Suppressor macrophage treated with lipopolysaccharide for 1 hour (primary cell): ENCODE results near the gene KMT2C.

Experiments used
- DNase-seq, 3 donors: peaks; one replicate each; pipeline ENCODE4 v3.0.0-alpha.2; 2020 to 2022

The KMT2C gene

DNA sequence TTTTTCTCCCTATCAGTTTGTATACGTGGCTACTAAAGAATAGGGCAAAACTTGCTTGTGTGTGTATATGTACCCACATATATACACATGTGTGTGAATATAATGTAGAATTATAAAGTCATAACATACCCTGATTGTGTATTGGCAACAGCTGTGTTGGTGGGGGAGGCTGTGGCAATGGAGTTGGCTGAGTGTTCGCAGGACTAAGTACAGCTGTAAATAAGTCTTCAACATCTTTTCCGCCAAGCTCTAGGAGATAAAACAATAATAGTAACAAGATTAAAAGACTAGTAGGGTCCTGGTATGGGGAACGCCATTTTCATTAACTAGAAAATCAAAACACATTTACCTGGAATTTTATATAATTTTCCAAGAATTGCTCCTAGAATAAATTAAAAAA, 241.9 kb downstream of the KMT2C start:
- no peak for DNase-seq

DNA sequence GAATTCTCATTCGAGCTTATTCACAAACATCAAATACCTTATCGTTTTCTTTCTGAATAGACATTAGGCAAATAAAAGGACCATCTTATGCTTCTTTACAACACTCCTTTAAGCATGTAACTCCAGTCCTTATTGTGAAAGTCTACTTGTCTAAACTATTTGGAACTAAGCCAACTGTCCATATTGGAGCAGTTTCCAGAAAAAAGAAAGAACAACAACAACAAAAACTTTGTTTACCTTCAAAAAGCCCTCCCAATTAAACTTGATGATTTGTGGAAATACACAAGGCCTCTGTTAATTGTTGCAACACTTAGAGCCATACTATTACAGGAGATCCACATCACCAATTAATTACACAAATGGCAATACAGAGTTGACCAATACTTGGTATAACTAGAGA, 246.7 kb downstream of the KMT2C start:
- DNase-seq: no peak

DNA sequence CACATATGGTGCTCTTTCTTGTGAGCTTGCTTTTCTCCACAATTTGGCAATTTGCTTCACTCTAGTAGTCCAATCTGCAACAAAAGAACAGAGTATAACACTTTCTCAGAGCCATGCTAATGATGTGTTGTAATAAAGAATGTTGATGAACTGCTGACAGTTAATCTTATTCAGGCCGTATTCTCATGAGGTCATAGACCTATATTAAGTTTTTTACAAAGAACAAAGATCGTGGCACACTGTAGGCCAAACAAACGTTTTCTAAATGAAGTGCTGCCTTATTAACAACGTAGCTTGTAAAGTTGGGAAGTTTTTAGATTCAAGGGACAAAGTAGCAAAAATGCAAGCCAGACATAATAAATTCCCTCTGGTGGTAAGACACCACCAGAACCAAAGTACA, 250.2 kb downstream of the KMT2C start:
- DNase-seq: no peak

DNA sequence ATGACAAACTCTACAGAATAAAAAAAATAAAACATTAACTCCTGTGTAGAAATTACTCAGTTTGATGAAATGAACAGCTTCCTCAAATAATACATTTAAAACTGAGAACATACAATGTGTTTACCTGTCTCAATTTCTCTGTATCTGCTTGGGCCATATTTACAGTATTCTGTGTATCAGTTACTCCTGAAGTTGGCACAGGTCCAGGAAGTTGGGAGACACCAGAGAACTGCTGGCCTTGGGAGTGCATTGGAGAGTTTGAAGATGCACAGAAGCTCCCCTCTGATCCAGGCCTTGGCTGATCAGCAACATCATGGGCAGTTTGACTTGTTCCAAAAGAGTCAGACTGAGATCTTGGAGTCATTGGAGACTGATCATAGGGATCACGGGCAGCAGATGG, 255.2 kb downstream of the KMT2C start:
- no peak for DNase-seq

DNA sequence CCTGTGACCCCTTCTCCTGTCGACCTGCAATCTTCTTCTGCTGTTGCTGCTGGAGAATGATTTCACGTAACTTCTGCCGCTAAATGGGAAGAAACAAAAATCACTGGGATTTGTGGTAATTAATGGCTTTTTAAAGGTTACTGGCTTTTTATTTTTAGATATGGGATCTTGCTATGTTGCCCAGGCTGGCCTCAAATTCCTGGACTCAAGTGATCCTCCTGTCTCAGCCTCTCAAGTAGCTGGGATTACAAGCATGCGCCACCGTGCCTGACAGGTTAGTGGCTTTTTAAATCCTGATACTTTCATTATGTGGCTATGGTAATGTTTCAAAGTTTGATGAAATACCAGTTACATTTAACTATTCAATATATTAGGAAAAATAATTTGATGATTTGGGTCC, 255.8 kb downstream of the KMT2C start:
- no peak for DNase-seq

DNA sequence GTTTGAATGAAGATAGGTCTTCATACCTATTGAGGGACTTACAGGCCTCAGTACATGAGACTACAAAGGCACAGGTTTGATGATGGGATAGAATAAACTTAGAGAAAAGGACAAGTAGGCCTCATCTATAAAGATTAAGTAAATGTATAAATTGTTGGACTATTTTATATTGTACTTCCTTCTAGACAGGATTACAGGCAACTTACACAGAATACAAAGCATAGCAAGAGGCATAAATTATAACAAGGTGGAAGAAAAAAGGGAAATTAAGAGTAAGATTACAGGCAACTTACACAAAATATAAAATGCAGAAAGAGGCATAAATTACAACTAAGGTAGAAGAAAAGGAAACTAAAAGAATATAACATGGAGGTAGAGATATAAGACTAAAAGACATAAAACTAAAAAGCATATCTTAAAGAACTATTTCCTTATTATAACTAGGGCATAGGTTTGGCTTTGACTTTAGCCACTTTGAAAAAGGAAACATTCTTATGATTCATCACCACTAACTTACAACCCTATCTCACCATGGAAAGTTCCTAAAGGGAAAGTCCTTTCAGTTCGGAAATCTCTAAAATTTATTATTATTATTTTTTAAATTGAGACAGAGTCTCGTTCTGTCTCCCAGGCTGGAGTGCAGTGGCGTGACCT, 257.3 kb downstream of the KMT2C start:
- peak in 2 of 3 donors; percentile 44 to 49 for DNase-seq

DNA sequence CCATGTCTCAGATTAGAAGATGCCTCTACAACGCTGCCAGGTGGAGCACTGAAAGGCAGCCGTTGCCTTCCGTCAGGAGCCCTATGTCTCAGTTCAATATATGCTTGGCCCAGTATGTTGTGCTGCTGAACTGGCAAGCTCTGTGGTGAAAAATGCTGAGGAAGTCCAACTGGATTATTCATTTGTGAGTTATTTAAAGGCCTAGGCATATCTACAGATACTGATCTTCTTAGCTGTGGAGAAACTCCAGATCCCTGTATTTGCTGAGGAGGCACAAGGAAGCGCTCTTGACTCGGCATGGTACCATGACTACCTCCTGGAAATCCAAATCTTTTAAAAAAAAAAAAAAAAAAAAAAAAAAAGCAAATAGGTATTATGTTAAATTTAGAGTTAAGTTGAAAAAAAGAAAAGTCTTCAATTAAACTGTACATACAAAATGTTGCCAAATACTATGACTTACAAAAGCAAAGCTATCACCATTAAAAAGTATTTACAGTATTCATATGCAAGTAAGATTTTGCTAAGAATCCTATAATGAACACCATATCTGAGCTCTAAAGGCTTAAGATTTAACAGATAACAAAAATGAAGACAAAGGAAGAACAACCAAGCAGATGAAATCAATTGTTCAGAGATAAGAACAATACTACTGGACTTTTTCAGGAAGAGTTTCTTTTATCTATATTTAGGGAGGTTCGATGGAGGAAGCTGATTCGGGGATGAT, 258.0 kb downstream of the KMT2C start:
- DNase-seq: no peak

DNA sequence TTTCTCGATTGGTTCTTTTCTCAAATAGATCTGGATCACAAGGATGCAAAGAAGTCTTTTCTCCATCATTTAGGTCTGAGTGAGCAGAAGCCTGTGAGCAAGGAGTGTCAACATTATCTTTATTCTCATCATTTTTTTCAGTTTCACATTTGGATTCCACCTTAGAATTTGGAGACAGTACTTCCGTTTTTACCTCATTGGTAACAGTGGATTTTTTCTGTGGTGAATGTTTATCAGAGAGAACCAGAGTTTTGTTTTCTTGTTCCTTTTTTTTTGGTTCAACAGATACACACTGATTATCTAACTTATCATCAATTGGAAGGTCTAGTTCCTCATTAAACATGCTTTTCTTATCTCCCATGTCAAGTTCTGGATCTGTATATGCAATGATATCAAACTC, 259.0 kb downstream of the KMT2C start:
- DNase-seq: no peak

DNA sequence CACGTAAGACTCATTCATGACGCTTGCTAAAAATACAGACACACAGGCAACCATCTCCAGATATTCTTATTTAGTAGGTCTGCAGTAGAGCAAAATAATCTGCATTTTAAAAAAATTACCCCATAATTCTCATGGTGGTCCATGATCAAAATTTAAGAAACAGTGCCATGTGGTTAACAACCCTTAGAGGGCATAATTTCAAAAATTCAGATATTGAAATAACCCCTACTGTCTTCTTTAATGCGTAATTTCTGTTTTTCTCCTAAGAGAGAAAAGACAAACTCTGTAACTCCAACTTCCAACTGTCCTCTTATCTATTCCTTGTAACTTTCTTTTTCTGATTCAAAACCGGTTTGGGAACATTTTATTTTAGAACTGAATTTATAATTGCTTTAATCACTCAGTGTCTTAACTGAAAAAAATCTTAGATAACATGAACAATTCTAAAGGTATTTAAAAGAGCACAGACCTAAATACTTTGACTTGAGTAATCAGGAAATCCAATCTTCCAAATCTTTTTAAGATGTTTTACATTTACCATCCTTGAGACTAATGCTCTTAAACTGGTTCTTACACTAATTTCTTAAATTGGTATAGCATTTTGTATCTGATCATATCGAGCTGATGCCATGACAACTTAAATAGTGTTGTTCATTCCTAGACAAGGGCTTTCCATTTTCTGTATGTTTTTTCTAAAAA, 262.3 kb downstream of the KMT2C start:
- DNase-seq: no peak

DNA sequence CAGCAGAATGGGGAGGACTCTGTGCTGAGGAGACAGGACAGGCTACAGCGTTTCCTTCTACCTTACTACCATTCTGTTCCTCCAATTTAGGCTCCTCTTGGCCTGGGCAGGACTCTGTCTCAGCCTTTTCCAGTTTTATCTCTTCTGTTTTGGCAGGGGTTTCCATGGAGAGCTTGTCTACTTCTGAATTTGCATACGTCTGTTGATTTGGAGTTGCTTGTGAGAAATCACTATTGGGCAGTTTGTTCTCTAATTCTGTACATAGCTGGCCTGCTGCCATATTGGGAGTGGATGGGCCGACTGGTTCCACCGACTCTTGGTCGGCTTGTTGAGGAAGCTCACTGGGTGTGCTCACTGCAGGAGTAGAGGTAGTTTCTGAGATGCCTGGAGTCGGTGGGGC, 273.5 kb downstream of the KMT2C start:
- no peak for DNase-seq

DNA sequence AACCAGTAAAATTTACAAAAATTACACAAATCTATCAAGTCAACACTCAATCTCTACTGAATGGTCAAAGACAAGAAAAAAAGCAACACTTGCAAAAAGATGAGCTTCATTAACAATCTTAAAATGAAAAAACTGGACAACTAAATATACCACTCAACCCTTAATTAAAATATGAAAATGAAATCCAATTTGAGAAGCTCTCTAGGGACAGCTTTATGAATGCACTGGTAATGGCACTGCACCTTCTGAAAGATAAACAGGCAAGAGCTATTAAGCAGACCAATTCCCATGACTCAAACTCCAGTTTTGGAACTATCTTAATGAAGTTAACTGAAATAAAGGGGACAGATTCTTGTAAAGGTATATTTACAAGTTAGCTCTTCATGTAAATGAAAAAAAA, 274.6 kb downstream of the KMT2C start:
- no peak for DNase-seq

DNA sequence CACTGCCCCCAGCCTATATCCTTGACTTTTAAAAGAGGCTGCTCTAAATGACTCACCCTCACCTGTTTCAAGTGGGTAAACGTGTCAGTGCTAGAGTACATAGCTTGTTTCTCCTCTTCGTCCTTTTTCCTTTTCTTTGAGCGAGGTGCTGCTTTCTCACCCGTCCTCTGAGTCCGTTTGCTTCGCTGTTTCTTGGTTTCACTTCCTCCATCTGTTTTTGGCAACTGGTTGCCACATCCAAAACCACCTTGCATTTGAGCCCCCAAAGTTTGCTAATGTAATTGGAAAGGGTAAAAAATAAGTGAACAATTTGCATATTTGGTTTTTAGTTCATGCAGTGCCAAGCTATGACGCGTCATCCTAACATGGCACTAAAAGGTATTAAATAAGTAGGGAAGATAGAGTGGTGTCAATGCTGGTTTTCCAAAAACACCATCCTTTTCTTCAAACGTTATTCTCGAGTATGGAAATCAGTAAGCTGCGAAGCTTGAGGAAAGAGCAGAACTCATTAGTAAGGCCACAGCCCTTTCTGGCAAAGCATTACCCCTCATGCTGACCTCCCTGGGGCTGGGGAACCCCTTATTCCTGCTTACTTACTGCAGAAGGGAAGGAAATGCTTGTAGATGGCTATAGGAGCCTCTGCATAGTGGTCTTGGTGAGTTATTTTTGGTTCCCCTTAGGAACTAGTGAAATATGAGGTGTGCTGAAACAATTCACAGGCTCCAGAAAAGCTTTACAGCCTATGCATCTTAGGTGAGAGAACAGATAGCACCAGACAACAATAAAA, 276.8 kb downstream of the KMT2C start:
- DNase-seq: peak; percentile 33 to 49 (median 48)

DNA sequence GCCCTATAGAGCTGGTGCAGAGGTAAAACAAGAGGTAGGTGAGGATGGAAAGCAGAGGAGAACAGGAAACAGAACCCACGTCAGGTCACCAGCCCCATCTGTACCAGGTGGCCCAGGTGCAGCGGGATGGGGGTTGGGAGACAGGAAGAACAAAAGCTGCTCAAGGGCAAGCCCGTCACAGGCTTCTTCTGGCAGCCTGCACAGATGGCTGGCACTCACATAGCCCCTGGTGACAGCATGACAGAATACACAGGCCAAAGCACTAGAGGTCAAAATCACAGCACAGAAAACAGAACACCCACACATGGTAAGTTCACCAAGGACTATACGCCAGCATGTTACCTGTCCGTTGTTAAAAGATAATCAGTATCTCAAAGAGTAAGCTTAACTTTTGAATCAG, 283.5 kb downstream of the KMT2C start:
- DNase-seq: no peak

DNA sequence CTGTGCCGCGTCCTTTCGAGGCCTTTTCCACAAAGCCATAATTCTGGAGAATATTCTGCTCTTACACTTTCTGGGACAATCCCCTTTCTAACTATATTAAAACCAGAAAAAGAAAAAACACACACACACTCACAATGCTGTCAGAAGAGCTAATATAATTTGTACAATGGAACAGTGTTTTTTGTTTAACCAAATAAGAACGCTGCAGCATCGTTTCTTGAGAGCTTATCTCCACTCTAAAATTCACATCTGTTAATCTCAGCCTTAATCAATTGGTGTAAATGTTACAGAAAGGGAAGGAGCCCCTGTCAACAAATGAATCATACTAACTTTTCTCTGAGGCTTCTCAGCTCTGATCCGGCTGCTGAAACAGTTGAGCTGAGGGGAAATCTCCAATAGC, 286.4 kb downstream of the KMT2C start:
- DNase-seq: no peak

DNA sequence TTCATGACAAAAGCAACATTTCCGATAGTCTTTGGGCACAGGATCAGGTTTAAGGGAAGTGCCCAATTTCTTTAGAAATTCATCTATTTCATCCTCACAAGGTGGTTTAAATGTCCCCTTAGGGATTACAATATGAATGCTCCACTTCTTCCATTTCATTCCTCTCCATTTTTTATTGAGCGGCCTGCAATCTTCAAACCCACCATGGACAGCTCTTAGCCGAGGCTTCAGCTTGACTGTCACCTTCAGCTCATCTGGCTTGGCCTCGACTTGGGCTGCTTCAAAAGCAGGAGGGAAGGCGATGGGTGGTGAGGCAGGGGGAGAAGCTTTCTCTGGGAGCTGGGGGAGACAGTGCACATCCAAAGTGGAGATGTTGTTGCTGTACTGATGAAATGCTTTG, 287.1 kb downstream of the KMT2C start:
- no peak for DNase-seq

DNA sequence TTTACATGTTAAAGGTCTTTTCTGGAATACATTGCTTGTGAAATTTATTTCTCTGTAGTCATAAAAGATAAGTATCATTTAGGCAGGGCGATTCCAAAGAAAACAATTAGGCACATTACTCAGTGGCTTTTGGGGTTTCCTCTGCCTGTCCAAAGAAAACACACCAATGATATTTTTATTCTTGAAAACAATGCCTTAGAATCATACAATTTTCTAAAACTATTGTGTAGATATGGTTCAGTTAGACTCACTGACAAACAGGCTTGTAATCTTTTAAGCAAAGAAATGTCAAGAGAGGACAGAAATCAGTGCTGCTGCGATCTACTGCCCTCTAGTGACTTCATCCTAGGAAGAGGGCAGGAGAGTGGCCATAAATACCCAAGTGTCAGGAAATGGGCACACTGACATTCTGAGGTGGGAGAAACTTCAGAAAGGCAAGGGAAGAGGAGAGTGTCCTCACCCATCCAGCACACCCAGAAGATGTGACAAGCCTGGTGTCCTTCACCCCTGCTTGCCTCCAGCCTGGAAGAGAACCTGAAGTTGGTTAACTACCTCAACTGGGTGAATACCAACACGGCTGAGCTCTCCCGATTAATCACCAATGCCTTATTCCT, 289.8 kb downstream of the KMT2C start:
- peak; percentile 43 to 49 (median 47) for DNase-seq

DNA sequence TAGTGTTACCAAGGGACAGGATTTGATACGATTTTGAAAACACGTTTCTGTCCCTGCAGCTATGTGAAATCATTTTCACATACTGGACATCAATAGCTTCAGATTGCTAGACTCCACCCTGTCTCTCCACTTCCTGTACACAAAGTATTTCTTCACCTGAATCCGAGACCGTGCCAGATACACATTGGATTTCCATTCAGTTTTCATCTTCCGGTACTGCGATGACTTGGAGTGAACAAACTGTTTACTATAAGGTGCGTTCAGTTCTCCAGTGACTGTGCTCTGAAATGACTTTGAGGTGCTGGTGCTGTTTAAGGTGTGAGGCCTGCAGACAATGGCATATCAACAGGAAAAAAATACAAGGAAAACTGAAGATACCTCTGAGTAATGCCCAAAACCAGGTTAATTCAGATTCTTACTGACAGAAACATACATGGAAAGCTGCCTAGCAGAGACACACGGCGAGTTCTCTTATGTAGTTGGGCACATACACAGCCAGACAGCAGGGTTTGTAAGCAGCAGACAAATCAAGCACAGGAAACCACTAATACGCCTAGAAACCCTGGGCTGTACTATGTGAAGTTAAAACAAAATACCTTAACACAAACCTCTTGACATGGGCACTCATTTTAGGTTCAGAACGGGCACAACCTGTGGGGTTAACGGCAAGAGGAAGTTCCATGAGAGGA, 291.1 kb downstream of the KMT2C start:
- no peak for DNase-seq

DNA sequence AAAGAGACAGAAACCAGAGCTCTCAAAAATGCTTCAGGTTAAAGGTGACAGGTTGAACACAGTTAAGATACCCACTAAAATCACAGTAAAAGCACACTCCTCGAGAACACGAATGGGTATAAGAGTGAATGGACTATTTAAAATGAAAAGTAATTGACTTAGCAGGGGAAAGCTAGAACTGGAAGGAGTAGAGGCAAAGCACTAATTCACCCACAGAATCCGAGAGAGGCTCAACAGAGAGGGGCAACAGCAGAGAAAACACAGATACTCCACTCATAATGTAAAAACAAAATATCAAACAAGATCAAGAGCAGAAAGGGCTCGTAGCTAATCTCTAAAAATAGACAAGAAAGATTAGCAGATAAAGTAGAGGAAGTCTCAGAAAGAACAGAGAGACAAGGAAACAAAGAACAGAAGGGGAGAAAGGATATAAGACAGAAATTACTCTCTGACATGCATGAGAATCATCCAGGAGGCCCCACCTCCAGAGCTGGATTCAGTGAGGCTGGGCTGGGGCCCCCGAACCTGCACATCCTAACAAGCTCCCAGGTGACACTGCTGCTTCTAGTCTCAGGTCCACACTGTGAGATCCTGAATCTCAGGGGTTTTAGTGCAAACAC, 292.7 kb downstream of the KMT2C start:
- DNase-seq: no peak

DNA sequence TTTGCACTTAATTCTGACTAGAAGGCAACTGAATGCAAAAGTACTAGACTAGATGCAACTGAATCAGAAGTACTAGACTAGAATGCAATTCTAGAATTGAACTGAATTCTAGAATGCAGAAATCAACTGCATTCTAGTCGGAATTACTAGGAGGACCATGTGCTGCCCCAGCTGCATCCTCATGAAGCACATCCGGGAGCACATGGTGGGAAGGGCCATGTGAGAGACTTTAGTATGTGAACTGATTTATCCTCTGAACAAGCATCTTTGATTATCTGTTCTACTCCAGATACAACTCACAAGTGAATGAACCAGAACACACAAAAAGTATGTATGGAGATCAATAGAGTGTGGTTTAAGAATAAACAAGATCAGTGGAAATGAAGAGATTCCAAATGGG, 295.2 kb downstream of the KMT2C start:
- no peak for DNase-seq

DNA sequence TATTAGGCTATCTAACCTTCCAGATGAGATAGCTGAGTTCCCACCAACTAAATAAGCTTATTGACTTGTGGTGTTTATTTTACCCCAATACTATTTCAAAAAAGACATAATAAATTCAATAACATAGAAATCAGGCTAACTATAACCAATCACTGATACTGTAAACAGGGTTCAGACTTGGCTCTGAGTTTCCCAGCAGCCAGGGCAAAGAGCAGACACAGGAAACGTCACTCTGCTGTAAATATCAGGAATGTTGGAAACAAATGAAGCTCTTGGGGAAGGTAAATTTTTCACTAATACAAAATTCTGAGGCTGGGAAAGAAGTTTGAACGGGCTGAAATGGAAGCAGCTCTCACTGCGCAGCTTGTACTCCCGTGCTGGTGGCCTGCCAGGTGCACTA, 295.7 kb downstream of the KMT2C start:
- DNase-seq: no peak

DNA sequence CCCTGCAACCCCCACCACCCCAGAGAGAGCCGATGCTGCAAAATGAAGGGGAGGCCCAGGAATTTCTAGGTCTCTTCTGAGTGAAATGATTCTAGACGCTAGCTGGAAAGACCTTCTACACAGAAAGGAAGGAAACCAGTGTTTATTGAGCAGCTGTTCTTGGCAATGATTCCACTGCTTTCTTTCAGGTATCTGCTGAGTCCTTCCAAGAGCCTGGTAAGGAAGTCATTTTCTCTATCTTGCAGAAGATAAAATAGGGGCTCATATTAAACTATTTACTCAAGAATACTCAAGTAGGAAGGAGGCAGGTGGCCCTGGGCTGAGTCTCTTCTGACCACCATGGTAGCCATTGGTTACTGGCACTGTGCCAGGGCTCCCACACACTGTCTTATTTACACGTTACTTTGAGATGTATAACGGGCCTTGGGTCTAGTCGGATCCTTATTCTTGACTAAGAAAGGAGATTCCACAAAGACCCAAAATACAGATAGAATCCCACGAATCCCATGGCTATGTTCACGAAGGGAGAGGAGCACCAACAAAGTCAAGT, 298.3 kb downstream of the KMT2C start:
- no peak for DNase-seq

DNA sequence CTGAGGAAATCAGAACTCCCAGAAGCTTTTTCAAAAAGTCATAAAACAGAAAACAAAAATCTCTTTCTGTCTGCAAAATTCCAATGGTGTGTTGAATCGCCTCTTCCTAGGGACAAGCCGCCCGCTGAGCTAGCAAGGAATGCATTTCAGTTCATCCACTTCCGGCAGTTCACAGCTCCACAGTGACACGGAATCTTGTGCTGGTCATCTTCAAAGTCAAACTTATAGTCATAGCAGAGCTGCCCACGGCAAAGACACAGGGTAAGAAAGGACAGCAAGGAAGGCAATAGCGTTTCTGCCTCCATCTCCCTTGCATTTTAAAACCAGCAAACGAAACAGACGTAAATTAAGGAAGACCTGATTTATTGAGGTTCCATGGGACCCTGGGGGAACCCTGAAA, 299.1 kb downstream of the KMT2C start:
- DNase-seq: no peak
